22Rv1 (cell line): ENCODE measurements around the gene ENAH.
A peak's percentile ranks its signal among the peaks of the same experiment; 100 is the strongest.

ENCODE experiments used
- H3K27ac ChIP-seq: fragments of 450-650 bp; 2 replicates; pipeline ENCODE4 v1.5.1; 2017
- CTCF ChIP-seq: fragments of 450-650 bp; IDR thresholded peaks from 2 replicates; pipeline ENCODE4 v1.5.1; 2017; ENCODE audit warnings: mild to moderate bottlenecking
- ZFX ChIP-seq: fragments of 450-650 bp; IDR thresholded peaks from 2 replicates; pipeline ENCODE4 v1.6.1; 2017; ENCODE audit warnings: antibody characterized with exemption, borderline replicate concordance

Gene ENAH

GRCh38 chr1:225580238-225581099, 72.5 kb downstream of the ENAH start:
- H3K27ac ChIP-seq: no peak overlapping the region
- TF ChIP-seq ZFX: no peak

- H3K27ac ChIP-seq: no peak overlapping the region
- TF ChIP-seq ZFX: no peak
Observed at GRCh38 chr1:225578251-225578977, 74.5 kb downstream of the ENAH start.

GRCh38 chr1:225577241-225577640, 75.7 kb downstream of the ENAH start:
- TF ChIP-seq ZFX (no peak), CTCF (no peak)
- no peak overlapping the region for H3K27ac ChIP-seq

GRCh38 chr1:225573216-225573615, 79.7 kb downstream of the ENAH start:
- no peak overlapping the region for H3K27ac ChIP-seq
- TF ChIP-seq ZFX (no peak), CTCF (no peak)

GRCh38 chr1:225572422-225572821, 80.5 kb downstream of the ENAH start:
- H3K27ac ChIP-seq: no peak overlapping the region
- TF ChIP-seq ZFX (no peak), CTCF (peak; percentile 11; the same call in 1 of the 2 replicates)

GRCh38 chr1:225567789-225568188, 85.1 kb downstream of the ENAH start:
- TF ChIP-seq CTCF: peak; percentile 34
- TF ChIP-seq ZFX: no peak
- no peak overlapping the region for H3K27ac ChIP-seq

- H3K27ac ChIP-seq: no peak overlapping the region
- TF ChIP-seq ZFX (no peak), CTCF (no peak)
Observed at GRCh38 chr1:225565847-225566246, 87.1 kb downstream of the ENAH start.

- no peak for TF ChIP-seq ZFX
- TF ChIP-seq CTCF: no peak
- H3K27ac ChIP-seq: no peak overlapping the region
Observed at GRCh38 chr1:225561675-225562074, 91.2 kb downstream of the ENAH start.
